NB4 (cell line): ENCODE results near the gene STX18.
"Not testable (repeated sequence)": the region's sequence is repeated elsewhere in the genome, so short reads cannot be mapped to it uniquely, and the experiment has no call there.

Experiments used
- DNase-seq: peaks from one replicate; pipeline ENCODE4 v3.0.0; 2010; ENCODE audit warnings: low read depth
- H3K4me3 ChIP-seq: one replicate; pipeline ENCODE4 v1.5.1; 2011; ENCODE audit warnings: mild to moderate bottlenecking, low read depth, low read length, moderate library complexity
- CTCF ChIP-seq: IDR thresholded peaks from one replicate; pipeline ENCODE4 v1.5.1; 2012; ENCODE audit warnings: low read depth, low read length
- MAX ChIP-seq: IDR thresholded peaks from 2 replicates; pipeline ENCODE4 v1.6.1; 2011; ENCODE audit warnings: low read depth, low read length
- MYC ChIP-seq: IDR thresholded peaks from 2 replicates; pipeline ENCODE4 v1.6.1; 2011; ENCODE audit warnings: low read depth, low read length
- POLR2A ChIP-seq: IDR thresholded peaks from 2 replicates; pipeline ENCODE4 v1.6.1; 2011; ENCODE audit warnings: mild to moderate bottlenecking; ENCODE audit not compliant: insufficient read length; ENCODE audit errors: extremely low read depth

The STX18 gene

GRCh38 chr4:4425119-4425690, 116.6 kb downstream of the STX18 start:
- no peak for DNase-seq
- TF ChIP-seq MAX, result no peak
- no peak for TF ChIP-seq POLR2A
- no peak for TF ChIP-seq CTCF
- no peak for TF ChIP-seq MYC
- H3K4me3 ChIP-seq, result no peak overlapping the region

- H3K4me3 ChIP-seq, result no peak overlapping the region
- no peak for DNase-seq
- no peak for TF ChIP-seq MAX
- TF ChIP-seq MYC, result no peak
- TF ChIP-seq POLR2A, result no peak
- no peak for TF ChIP-seq CTCF
Observed at GRCh38 chr4:4424499-4425115, 117.2 kb downstream of the STX18 start.

- no peak for TF ChIP-seq MAX
- no peak for TF ChIP-seq CTCF
- TF ChIP-seq POLR2A, result no peak
- no peak for TF ChIP-seq MYC
- no peak for DNase-seq
- H3K4me3 ChIP-seq, result no peak overlapping the region
Observed at GRCh38 chr4:4423706-4424498, 117.9 kb downstream of the STX18 start.

- no peak overlapping the region for H3K4me3 ChIP-seq
- DNase-seq, result no peak
Observed at GRCh38 chr4:4422856-4423499, 118.9 kb downstream of the STX18 start.

GRCh38 chr4:4422117-4422516, 119.7 kb downstream of the STX18 start:
- DNase-seq, H3K4me3 ChIP-seq: not testable (repeated sequence)

More at GRCh38 chr4:4422856-4423499, 118.9 kb downstream of the STX18 start:
- no peak for TF ChIP-seq MYC
- no peak for TF ChIP-seq CTCF
- TF ChIP-seq POLR2A, result no peak
- no peak for TF ChIP-seq MAX

GRCh38 chr4:4421356-4421755, 120.5 kb downstream of the STX18 start:
- H3K4me3 ChIP-seq, result no peak overlapping the region
- DNase-seq, result no peak
- no peak for TF ChIP-seq POLR2A
- no peak for TF ChIP-seq MYC
- no peak for TF ChIP-seq CTCF
- TF ChIP-seq MAX, result no peak
